HG03045 (cell line): ENCODE data around the gene CNOT2.
"Not testable (repeated sequence)": the region's sequence is repeated elsewhere in the genome, so short reads cannot be mapped to it uniquely, and the experiment has no call there.

ENCODE experiments used
- ATAC-seq: cut with Tn5 transposase; IDR thresholded peaks from one replicate; pipeline ENCODE4 v1.9.1; 2021; ENCODE audit warnings: mild to moderate bottlenecking, moderate library complexity; ENCODE audit not compliant: unreplicated experiment

Gene CNOT2

GRCh38 chr12:70364695-70365397 is 121.6 kb downstream of the CNOT2 start:
- no peak for ATAC-seq

- ATAC-seq: no peak
Measured at GRCh38 chr12:70365398-70365647, 122.1 kb downstream of the CNOT2 start.

GRCh38 chr12:70365648-70366518 is 122.7 kb downstream of the CNOT2 start, which contains the start of gene KCNMB4:
Gene KCNMB4, plus strand, starts transcription at chr12:70366290. Its CDS starts 445 bp downstream, at chr12:70366735.
- peak; percentile 90 for ATAC-seq

DNA sequence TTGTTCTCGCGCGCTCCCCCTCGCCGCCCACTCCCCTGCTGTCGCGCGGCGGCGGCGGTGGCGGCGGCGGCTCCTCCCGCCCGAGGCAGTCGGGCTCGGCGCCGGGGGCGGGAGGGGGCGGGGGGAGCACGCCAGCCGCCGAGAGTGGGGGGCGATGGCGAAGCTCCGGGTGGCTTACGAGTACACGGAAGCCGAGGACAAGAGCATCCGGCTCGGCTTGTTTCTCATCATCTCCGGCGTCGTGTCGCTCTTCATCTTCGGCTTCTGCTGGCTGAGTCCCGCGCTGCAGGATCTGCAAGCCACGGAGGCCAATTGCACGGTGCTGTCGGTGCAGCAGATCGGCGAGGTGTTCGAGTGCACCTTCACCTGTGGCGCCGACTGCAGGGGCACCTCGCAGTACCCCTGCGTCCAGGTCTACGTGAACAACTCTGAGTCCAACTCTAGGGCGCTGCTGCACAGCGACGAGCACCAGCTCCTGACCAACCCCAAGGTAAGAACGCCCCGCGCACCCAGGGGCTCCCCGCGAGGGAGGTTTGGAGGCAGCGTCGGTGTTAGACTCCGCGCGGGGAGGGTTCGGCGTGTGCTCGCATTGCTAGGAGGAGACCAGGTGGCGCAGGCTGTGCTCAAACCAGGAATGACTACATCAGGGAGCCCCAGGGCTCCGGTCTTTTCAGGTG is 123.5 kb downstream of the CNOT2 start:
- peak; percentile 34 for ATAC-seq

DNA sequence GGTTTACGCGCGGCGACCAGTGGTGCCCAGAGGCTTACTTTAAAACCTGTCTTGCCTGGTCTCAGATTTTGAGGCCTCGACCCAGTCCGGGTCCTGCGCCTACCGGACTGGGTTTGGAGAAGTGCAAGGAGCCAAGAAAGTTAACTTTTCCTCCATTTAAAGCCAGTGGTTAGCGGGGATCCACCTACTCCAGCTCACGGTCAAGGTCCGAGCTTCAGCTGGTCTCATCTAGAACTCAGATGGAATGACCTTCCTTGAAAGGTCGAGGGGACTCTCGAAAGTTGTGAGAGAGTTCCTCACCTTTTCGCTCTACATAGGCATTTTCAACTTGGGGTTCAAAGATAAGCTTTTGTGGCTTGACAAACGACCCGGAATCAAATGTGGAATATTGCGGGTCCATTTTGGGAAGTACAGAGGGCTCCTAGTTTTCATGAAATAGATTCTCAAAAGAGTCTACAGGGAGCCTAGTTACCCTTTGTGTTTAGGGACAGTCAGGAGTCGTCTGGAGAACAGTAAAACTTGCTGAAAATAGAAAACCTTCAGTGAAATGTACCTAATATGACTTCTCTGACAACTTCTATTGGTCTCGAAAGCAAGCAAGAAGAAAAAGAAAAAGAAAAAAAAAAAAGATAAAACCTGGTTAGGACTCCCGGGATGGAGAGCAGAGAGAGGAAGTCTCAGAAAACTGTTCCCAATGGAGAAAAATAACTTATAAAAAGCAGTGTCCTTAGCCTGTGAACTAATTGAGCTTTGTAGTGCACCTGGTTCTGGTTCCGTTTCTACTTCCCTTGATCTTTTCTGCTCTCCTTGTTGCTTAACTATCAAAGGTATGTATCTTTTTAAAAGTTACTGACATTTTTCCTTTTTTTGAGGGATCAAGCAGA is 124.3 kb downstream of the CNOT2 start:
- no peak for ATAC-seq

DNA sequence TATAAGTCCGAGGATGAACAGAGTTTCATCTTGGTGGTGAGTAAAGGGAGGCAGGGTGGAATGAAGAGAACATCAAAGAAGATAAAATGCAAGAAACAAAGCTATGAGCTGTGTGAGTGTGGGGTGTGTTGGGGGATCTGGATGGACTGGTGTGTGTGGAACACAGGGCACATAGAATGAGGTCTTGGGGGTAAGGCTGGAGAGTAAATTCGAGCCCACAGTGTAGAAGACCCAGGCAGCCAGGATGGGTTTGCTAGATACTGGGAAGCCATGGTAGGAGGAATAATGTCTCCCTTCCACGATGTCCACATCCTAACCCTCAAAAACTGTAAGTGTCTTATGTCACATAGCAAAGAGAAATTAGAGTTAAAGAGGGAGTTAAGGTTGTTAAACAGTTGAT is 129.6 kb downstream of the CNOT2 start:
- ATAC-seq: no peak

DNA sequence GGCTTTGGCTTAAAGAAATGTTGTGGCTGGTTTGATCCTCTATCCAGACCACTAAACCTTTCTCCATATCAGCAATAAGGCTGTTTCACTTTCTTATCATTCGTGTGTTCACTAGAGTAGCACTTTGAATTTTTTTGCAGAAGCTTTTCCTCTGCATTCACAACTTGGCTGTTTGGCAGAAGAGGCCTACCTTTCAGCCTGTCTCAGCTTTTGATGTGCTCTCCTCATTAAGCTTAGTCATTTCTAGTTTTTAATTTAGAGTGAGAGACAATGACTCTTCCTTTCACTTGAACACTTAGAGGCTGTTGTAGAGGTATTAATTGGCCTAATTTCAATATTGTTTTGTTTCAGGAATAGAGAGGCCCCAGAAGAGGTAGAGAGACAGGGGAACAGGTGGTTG is 136.6 kb downstream of the CNOT2 start:
- ATAC-seq: no peak

- no peak for ATAC-seq
Measured at GRCh38 chr12:70383484-70383883, 140.3 kb downstream of the CNOT2 start.

- no peak for ATAC-seq
Measured at GRCh38 chr12:70383886-70384285, 140.7 kb downstream of the CNOT2 start.

DNA sequence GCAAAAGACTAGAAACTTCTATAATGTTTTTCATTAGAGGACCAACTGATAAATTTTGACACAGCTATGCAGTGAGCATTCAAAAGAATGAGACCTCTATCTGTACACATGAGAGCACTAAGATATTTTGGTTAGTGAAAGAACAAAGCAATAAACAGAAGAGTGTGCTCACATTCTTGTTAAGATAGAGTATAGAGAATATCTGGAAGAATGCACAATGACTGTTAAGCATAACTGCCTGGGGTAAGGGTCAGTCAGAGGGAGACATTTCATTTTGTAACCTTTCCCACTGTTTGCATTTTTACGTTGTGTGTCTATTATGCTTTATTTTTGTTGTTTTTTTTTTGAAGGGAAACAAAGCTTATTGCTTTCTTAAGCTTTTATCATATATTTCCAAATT is 143.5 kb downstream of the CNOT2 start:
- ATAC-seq: no peak

DNA sequence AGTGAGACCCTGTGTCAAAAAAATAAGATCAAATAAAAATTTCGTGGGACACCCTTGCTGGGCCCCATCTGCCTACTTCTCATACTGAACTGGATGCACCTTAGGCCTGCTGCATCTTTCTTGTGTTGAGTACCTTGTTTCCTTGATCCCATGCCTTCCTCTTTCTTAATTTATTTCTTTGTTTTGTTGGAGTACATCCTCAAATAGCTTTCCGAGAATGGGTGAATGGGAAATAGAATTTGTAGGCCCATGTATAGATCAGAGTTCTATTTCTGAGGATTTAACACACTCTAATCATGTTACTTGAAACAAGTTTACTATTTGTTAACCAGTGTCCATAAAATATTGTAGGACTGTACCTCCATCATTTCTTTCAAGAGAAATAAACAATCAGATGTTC is 146.4 kb downstream of the CNOT2 start:
- no peak for ATAC-seq

DNA sequence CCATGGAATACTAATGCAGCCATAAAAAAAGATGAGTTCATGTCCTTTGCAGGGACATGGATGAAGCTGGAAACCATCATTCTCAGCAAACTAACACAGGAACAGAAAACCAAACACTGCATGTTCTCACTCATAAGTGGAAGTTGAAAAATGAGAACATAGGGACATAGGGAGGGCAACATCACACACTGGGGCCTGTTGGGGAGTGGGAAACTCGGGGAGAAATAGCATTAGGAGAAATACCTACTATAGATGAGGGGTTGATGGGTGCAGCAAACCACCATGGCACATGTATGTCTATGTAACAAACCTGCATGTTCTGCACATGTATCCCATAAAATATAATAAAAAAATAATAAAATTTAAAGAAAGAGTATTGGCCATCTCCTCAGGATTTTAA is 149.4 kb downstream of the CNOT2 start:
- not testable (repeated sequence) for ATAC-seq

- ATAC-seq: no peak
Measured at GRCh38 chr12:70393787-70394499, 150.7 kb downstream of the CNOT2 start.

DNA sequence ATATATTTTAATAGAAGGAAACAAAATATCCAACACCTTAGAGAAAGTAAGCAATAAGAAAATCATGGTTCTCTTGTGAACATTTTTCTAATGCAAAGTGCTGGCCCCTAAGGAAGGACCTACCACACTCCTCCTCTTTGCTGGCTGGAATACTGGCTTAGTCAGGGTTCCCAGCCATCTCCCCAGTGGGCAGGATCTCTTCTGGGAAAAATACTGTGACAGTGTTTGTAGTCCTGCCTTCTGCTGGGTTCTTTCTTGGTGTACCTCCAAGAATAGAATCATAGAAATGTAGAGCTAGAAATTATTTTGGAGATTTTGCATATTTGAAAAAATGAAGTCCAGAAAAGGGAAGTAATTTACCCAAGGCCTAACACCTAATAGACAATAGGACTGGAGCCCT is 154.8 kb downstream of the CNOT2 start:
- no peak for ATAC-seq

DNA sequence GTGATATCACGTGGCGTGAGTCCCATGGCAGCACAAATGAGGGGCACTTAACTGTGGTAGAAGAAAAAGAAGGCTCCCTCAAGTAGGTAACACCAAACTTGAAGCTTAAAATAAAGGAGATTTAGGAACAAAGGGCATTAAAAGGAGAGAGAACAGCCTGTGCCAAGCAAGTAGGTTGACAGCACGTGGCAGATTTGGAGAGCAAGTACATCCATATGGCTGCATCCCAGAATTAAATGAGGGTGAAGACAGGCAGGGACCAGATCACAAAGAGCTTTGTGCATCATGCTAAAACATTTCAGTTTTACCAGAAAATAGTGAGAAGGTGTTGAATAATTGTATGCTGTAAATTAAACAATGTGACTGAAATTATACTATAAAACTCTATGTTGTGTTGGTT is 155.6 kb downstream of the CNOT2 start:
- no peak for ATAC-seq

GRCh38 chr12:70399311-70399710 is 156.1 kb downstream of the CNOT2 start:
- ATAC-seq: no peak

GRCh38 chr12:70400124-70400523 is 156.9 kb downstream of the CNOT2 start:
- no peak for ATAC-seq

- ATAC-seq: no peak
Measured at GRCh38 chr12:70402597-70402996, 159.4 kb downstream of the CNOT2 start.

- no peak for ATAC-seq
Measured at GRCh38 chr12:70403826-70404225, 160.6 kb downstream of the CNOT2 start.
